ENCODE results near the gene TMEM94.

Gene TMEM94

GRCh38 chr17:75500419-75501216 is 44.2 kb downstream of the TMEM94 start:
- no peak overlapping the region for H3K4me3 ChIP-seq
- no peak overlapping the region for H3K9ac ChIP-seq (ENCODE audit: insufficient read length)
- no peak overlapping the region for H3K27ac ChIP-seq
- H3K9me3 ChIP-seq (ENCODE audit: low read depth, low read length): no peaks in the 10 kb centered on the region
- TF ChIP-seq POLR2AphosphoS5 (IDR thresholded peaks at IDR 0.05; ENCODE audit: borderline replicate concordance, low read depth, low read length) (no peak), EZH2 (IDR thresholded peaks at IDR 0.05) (no peak), FOXP2 (optimal IDR thresholded peaks at IDR 0.05; ENCODE audit: control extremely low read depth, extremely low read length, insufficient read depth) (no peak)
- no peak for DNase-seq (ENCODE audit: low read depth, low spot score)
- peaks cover 3% of the 10 kb centered on the region; the same call in 1 of the 2 replicates for H3K36me3 ChIP-seq (ENCODE audit: insufficient read depth, low read length)

DNA sequence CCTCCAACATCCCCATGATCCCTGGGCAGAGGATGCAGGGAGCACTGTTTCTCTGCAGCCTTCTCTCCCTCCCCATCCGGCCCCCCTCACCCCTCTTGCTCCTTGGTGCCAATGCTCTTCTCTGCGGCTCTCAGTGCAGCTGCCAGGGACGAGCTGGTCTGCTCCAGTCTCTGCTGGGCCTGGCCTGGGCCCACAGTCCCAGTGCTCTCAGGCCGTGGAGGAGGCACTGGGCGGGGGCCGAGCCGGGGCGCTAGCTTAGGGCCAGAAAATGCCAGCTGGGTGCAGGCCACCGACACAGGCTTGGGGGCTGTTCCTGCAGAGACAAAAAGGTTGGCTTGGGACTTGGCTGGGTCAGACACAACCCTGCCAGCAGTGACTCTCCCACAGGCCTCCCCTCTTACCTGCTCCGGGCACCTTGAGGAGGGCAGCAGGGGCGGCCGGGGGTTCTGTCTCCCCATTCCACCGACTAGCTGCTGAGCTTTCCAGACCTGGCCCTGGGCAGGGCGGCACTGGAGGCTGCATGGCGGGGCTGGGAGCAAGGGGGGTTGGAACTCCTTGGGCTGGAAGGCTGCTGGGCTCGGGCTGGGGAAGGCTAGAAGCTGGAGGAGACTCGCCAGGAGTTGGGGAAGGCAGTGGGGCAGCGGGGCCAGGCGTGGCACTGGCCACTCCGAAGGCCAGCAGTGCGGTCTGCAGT is 45.1 kb downstream of the TMEM94 start:
- Histone ChIP-seq H3K9me3 (ENCODE audit: low read depth, low read length) (no peaks in the 10 kb centered on the region), H3K27ac (no peak overlapping the region), H3K36me3 (ENCODE audit: insufficient read depth, low read length) (peaks cover 3% of the 10 kb centered on the region; the same call in 1 of the 2 replicates), H3K4me3 (no peak overlapping the region), H3K9ac (ENCODE audit: insufficient read length) (no peak overlapping the region)
- TF ChIP-seq POLR2AphosphoS5 (IDR thresholded peaks at IDR 0.05; ENCODE audit: borderline replicate concordance, low read depth, low read length) (no peak; the same call in 1 of the 2 replicates), EZH2 (IDR thresholded peaks at IDR 0.05) (no peak)
- DNase-seq (ENCODE audit: low read depth, low spot score): no peak

GRCh38 chr17:75502072-75502720 is 45.8 kb downstream of the TMEM94 start:
- Histone ChIP-seq H3K9me3 (ENCODE audit: low read depth, low read length) (no peaks in the 10 kb centered on the region), H3K4me3 (no peak overlapping the region), H3K27ac (no peak overlapping the region), H3K9ac (ENCODE audit: insufficient read length) (no peak overlapping the region), H3K36me3 (ENCODE audit: insufficient read depth, low read length) (peaks cover 3% of the 10 kb centered on the region; the same call in 1 of the 2 replicates)
- no peak for DNase-seq (ENCODE audit: low read depth, low spot score)
- TF ChIP-seq EZH2 (IDR thresholded peaks at IDR 0.05) (no peak), FOXP2 (optimal IDR thresholded peaks at IDR 0.05; ENCODE audit: control extremely low read depth, extremely low read length, insufficient read depth) (no peak), POLR2AphosphoS5 (IDR thresholded peaks at IDR 0.05; ENCODE audit: borderline replicate concordance, low read depth, low read length) (no peak)

- Histone ChIP-seq H3K9me3 (ENCODE audit: low read depth, low read length) (no peaks in the 10 kb centered on the region), H3K4me3 (no peak overlapping the region), H3K9ac (ENCODE audit: insufficient read length) (no peak overlapping the region), H3K36me3 (ENCODE audit: insufficient read depth, low read length) (peaks cover 3% of the 10 kb centered on the region; the same call in 1 of the 2 replicates), H3K27ac (no peak overlapping the region)
- no peak for TF ChIP-seq FOXP2 (optimal IDR thresholded peaks at IDR 0.05; ENCODE audit: control extremely low read depth, extremely low read length, insufficient read depth)
- no peak for TF ChIP-seq POLR2AphosphoS5 (IDR thresholded peaks at IDR 0.05; ENCODE audit: borderline replicate concordance, low read depth, low read length)
- TF ChIP-seq EZH2 (IDR thresholded peaks at IDR 0.05): no peak
- no peak for DNase-seq (ENCODE audit: low read depth, low spot score)
These were observed 46.4 kb downstream of the TMEM94 start for GRCh38 chr17:75502721-75503329.

GRCh38 chr17:75503337-75503950 is 47.0 kb downstream of the TMEM94 start:
- Histone ChIP-seq H3K36me3 (ENCODE audit: insufficient read depth, low read length) (peaks cover 3% of the 10 kb centered on the region; the same call in 1 of the 2 replicates), H3K9ac (ENCODE audit: insufficient read length) (no peak overlapping the region), H3K27ac (no peak overlapping the region), H3K9me3 (ENCODE audit: low read depth, low read length) (no peaks in the 10 kb centered on the region), H3K4me3 (no peak overlapping the region)
- DNase-seq (ENCODE audit: low read depth, low spot score): no peak
- TF ChIP-seq FOXP2 (optimal IDR thresholded peaks at IDR 0.05; ENCODE audit: control extremely low read depth, extremely low read length, insufficient read depth) (no peak), EZH2 (IDR thresholded peaks at IDR 0.05) (no peak), POLR2AphosphoS5 (IDR thresholded peaks at IDR 0.05; ENCODE audit: borderline replicate concordance, low read depth, low read length) (no peak)

GRCh38 chr17:75503976-75504346 is 47.5 kb downstream of the TMEM94 start:
- Histone ChIP-seq H3K9ac (ENCODE audit: insufficient read length) (no peak overlapping the region), H3K27ac (no peak overlapping the region), H3K4me3 (no peak overlapping the region), H3K9me3 (ENCODE audit: low read depth, low read length) (no peaks in the 10 kb centered on the region), H3K36me3 (ENCODE audit: insufficient read depth, low read length) (peaks cover 3% of the 10 kb centered on the region; the same call in 1 of the 2 replicates)
- no peak for TF ChIP-seq FOXP2 (optimal IDR thresholded peaks at IDR 0.05; ENCODE audit: control extremely low read depth, extremely low read length, insufficient read depth)
- no peak for DNase-seq (ENCODE audit: low read depth, low spot score)

DNA sequence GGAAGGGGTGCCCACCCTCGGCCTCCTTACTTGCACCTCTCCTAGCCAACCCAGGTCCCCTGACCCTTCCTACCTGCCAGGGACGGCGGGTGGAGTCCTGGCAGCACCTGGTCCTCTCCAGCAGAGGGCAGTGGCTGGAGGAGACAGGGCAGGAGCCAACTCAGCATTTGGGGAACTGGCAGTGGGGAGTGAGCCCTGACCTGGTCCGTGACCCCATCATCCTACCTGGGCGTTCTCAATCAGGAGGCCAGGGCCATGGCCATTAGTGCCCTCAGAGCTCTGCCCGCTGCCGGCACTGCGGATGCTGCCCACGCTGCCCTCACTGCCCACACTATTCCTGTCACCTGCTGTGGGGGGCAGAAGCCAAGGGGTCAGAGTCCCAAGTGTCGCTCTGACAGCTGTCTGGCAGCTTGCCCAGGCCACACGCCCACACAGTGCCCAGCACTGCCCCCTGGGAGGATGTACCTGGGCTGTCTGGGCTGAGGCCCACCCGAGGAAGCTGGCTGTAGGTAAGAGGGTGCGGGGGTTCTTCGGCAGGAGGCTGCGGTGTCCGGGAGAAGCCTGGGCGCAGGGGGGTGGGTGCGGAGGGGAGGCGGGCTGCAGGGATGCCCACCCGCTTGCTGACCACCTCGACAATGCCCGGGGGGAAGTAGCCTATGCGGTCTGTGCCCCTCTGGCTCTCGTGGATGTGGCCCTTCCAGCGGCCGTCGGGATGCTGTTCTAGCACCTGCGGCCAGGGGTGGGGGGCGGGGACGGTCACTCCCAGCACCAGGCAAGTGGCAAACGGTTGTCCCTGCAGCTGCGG is 48.1 kb downstream of the TMEM94 start:
- no peaks in the 10 kb centered on the region for H3K9me3 ChIP-seq (ENCODE audit: low read depth, low read length)
- no peak overlapping the region for H3K27ac ChIP-seq
- no peak overlapping the region for H3K4me3 ChIP-seq
- H3K9ac ChIP-seq (ENCODE audit: insufficient read length): no peak overlapping the region
- DNase-seq (ENCODE audit: low read depth, low spot score): no peak
- peaks cover 1% of the 10 kb centered on the region; the same call in 1 of the 2 replicates for H3K36me3 ChIP-seq (ENCODE audit: insufficient read depth, low read length)
- TF ChIP-seq EZH2 (IDR thresholded peaks at IDR 0.05) (no peak), FOXP2 (optimal IDR thresholded peaks at IDR 0.05; ENCODE audit: control extremely low read depth, extremely low read length, insufficient read depth) (no peak), POLR2AphosphoS5 (IDR thresholded peaks at IDR 0.05; ENCODE audit: borderline replicate concordance, low read depth, low read length) (no peak)
